HFF-Myc (cell line): ENCODE results near the gene DCUN1D4.
"Not testable (repeated sequence)": the region's sequence is repeated elsewhere in the genome, so short reads cannot be mapped to it uniquely, and the experiment has no call there.

Experiments
- DNase-seq: peaks from one replicate; pipeline ENCODE4 v3.0.0-alpha.2; 2011; ENCODE audit warnings: low read depth; ENCODE audit errors: extremely low read depth
- H3K4me3 ChIP-seq: replicated peaks from 2 replicates; pipeline ENCODE4 v1.5.1; 2011; ENCODE audit warnings: low read depth, mild to moderate bottlenecking, control low read depth, low read length
- CTCF ChIP-seq: IDR thresholded peaks from 2 replicates; pipeline ENCODE4 v1.5.1; 2012; ENCODE audit warnings: mild to moderate bottlenecking, low read depth, low read length, control low read depth; ENCODE audit errors: missing control alignments

DCUN1D4 gene

GRCh38 chr4:51925307-51925706, 82.4 kb downstream of the DCUN1D4 start:
- no peak overlapping the region for H3K4me3 ChIP-seq
- no peak for DNase-seq
- no peak for TF ChIP-seq CTCF

GRCh38 chr4:51930557-51930956, 87.6 kb downstream of the DCUN1D4 start:
- H3K4me3 ChIP-seq: no peak overlapping the region
- DNase-seq: no peak
- no peak for TF ChIP-seq CTCF

GRCh38 chr4:51931461-51931860, 88.5 kb downstream of the DCUN1D4 start:
- no peak for DNase-seq
- no peak for TF ChIP-seq CTCF
- no peak overlapping the region for H3K4me3 ChIP-seq

GRCh38 chr4:51932261-51932660, 89.3 kb downstream of the DCUN1D4 start:
- H3K4me3 ChIP-seq: no peak overlapping the region
- DNase-seq: no peak

GRCh38 chr4:51932684-51933083, 89.7 kb downstream of the DCUN1D4 start:
- no peak overlapping the region for H3K4me3 ChIP-seq
- TF ChIP-seq CTCF: no peak
- no peak for DNase-seq

More at GRCh38 chr4:51932261-51932660, 89.3 kb downstream of the DCUN1D4 start:
- no peak for TF ChIP-seq CTCF

- DNase-seq, H3K4me3 ChIP-seq: not testable (repeated sequence)
Measured at GRCh38 chr4:51940460-51940859, 97.5 kb downstream of the DCUN1D4 start.

GRCh38 chr4:51942108-51942832, 99.3 kb downstream of the DCUN1D4 start:
- DNase-seq: no peak
- TF ChIP-seq CTCF: no peak
- H3K4me3 ChIP-seq: no peak overlapping the region
